HG02763 (cell line): ENCODE data around the gene GRIFIN.

ENCODE experiments used
- ATAC-seq: cut with Tn5 transposase; IDR thresholded peaks from one replicate; pipeline ENCODE4 v1.9.1; 2021; ENCODE audit warnings: mild to moderate bottlenecking, moderate library complexity; ENCODE audit not compliant: unreplicated experiment

The GRIFIN gene

DNA sequence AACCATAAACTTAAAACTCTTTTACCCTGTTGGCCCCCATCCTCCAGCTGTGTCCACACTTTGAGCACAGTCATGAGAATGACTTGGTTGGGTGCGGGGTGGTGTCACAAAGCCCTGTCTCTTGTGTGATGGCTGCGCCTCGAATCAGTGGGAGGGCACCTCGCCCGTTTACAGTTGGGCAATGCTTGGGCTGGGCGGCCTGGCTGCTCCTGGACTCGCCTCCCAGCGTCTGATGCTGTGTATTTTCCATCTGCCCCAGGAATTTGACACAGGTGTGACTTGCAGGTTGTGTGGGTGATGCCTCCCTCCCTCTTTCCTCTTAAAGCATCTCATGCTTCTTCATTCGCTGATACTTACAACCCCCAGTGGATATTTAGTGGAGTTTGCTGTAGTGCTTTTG lies 39.1 kb downstream of the GRIFIN start:
- no peak for ATAC-seq

DNA sequence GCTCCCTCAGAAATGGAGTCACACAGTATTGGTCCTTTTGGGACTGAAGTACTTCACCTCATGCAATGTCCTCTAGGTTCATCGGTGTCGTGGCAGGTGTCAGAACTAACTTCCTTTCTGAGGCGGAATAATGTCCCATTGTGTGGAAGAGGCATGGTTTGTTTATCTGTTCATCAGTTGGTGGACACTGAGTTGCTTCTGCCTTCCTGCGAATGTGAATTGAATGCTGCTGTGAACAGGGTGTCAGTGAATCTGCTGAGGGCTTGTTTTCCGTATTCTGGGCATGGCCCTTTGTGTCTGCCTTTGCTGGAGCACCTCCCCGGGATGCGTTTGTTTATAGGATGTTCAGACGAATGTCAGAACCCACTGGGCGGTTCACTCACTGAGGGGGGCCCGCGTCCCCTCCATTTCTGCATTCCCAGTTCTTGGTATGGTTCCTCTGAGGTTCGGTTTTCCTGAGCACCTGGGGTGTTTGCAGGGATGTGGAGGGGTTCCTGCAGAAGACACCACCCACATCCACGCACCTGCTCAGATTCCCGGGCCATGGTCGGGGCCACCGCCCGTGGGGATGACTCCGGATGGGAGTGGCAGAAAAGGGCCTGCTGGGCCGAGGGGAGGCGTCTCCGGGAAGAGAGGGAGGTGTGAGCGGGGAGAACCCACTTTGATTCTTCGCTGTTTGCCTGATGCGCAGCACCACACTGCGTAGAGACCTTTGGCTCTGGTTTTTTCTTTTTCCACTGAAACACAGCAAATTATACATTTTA lies 39.7 kb downstream of the GRIFIN start:
- no peak for ATAC-seq

DNA sequence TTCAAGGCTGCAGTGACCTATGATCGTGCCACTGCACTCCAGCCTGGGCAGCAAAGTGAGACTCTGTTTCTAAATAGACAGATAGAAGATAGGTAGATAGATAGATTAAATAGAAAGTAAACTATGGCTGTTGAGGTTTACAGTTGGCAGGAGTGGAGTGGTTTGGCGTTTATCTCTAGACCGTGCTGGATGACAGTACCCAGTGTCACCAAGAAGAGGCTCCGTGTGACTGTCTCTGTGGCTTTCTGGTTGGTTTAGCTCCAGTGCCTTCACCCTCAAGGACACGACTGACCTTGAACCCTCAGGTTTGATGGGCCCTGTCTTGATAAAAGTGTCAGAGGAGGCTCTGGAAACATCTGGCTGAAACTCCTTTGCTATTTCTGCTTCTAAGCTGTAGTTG lies 41.1 kb downstream of the GRIFIN start:
- no peak for ATAC-seq

DNA sequence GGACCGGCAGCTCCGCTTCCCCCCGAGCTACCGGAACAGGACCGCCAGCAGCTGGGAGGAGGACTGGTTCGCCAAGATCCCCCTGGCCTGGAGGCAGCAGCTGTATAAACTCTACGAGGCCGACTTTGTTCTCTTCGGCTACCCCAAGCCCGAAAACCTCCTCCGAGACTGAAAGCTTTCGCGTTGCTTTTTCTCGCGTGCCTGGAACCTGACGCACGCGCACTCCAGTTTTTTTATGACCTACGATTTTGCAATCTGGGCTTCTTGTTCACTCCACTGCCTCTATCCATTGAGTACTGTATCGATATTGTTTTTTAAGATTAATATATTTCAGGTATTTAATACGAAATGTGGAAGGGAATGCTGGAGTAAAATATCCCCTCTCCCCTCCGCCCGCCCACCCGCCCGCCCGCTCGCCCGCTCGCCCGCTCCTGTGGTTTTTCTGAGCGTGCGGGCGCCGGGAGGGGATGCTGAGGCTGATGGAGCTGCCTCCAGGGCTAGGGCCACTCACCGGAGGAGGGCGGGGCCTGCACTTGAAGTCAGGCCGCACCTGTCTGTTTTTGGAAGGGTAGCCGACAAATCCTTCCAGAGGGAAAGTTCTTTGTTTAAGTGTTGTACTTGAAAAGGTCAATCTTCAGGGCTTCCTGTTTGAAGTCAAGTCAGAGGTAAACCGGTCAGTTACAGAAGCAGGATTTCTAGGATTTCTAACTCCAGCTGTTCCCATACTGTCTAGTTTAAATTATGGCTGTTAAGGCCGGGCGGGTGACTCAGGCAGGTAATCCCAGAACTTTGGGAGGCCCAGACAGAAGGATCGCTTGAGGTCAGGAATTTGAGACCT lies 42.3 kb downstream of the GRIFIN start:
- ATAC-seq, result no peak

DNA sequence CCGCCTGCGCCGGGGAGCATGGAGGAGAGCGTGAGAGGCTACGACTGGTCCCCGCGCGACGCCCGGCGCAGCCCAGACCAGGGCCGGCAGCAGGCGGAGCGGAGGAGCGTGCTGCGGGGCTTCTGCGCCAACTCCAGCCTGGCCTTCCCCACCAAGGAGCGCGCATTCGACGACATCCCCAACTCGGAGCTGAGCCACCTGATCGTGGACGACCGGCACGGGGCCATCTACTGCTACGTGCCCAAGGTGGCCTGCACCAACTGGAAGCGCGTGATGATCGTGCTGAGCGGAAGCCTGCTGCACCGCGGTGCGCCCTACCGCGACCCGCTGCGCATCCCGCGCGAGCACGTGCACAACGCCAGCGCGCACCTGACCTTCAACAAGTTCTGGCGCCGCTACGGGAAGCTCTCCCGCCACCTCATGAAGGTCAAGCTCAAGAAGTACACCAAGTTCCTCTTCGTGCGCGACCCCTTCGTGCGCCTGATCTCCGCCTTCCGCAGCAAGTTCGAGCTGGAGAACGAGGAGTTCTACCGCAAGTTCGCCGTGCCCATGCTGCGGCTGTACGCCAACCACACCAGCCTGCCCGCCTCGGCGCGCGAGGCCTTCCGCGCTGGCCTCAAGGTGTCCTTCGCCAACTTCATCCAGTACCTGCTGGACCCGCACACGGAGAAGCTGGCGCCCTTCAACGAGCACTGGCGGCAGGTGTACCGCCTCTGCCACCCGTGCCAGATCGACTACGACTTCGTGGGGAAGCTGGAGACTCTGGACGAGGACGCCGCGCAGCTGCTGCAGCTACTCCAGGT lies 43.1 kb downstream of the GRIFIN start:
- ATAC-seq, result no peak

DNA sequence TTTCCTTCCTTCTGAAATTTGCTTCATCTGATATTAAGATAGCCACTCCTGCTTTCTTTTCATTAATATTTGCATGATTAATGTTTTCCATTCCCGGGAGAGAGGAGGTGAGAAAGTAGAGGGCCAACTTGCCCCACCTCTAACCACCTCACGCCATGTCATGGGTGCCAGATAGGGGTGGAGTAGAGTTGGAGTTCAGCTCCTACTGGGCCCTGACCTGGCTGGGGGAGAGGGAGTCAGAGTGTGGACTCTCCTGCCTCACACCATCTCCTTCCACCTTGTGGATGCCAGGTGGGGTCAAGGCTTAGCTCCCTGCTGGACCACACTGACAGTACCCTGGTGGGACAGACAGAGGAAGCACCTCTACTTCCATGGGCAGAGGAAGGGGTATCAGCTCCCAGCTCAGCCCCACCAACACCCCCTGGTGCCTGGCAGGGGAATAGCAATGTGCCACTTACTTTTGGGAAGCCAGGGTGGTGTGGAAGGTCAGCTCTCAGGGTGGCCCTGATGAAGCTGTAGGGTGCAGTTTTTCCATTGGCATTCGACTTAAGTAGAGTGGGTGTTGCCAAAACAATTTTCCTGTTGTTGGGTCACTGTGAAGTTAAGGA lies 44.8 kb downstream of the GRIFIN start:
- ATAC-seq, result no peak

DNA sequence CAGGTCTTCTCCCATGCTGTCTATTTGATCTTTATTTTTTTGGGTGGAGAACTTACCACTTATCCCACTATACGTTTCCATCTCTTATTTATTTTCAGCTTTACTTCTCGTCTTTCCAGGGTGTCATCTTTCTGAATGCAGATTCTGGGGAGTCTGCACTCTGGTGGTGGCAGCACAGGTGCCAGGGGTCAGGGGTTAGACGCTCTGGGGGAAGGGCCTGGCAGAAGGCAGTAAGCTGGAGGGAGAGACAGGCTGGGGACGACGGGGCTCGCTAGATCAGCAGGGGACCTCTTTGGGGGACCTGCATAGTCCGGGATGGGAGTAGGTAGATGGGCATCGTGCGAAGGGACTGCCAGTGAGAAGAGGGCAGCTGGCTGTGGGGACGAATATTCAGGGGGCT lies 50.4 kb downstream of the GRIFIN start:
- no peak for ATAC-seq
